NCI-H446 (cell line): ENCODE measurements around the gene ST7.
"Not testable (repeated sequence)": the region's sequence is repeated elsewhere in the genome, so short reads cannot be mapped to it uniquely, and the experiment has no call there.

Experiments used
- DNase-seq, 2 experiments: peaks; one replicate each; lab custom pipeline; 2025; lab: John Stamatoyannopoulos, UW

Gene ST7

DNA sequence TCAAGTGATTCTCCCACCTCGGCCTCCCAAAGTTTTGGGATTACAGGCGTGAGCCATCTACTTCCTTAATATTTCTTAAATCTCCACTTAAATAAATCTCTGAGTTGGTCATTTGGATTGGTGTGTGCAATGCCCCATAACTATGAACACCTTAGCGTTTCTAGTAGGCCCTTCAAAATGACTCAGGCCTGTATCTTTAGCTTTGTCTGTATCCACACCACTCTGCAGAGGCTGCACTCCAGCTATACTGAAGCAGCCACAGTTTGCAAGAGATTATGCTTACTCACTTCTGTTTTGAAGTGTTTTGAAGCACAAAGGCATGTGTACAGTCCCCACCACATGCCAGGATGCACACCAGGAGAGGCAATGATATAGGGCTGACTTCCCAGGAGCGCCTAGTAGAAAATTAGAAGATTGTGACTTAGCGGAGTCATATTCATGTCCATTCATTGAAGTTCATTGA is 2.4 kb upstream of the ST7 start:
- no peak for DNase-seq

DNA sequence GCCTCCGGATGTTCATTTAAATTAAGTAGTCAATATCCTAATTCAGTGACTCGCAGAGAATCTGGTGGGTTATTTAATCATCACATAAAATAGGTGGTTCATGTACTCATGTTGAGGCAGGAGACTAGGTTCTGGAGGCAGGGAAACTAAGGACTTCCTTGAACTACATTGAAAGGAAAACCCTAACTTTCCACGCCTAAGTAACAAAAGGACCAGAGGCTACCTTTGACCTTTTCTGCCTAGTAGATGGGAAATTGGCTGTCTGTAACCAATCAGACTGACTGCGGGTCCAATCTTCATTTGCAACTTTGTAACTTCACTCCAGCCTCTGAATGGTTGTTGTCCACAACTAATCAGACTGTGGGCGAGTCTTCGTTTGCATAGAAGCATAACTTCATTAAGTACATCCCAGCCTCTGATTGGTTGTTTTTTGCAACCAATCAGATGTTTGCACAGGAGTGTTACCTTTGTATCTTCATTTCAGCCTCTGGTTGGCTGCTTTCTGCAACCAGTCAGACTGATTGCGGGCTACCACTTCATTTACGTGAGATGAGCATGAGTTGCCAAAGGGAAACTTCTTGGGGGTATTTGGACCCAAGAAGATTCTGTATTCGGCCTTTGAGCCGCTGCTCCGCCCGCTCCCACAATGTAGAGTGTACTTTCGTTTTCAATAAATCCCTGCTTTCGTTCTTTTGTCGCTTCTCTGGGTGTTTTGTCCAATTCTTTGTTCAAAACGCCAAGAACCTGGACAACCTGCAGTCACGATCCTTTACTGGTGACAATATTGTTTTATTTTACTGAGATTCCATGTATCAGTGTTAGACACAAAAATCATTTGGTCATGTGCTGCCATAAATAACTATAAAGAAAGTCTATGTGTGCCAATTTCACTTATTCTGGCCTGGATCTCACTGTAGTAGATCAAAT is 1.7 kb upstream of the ST7 start:
- no peak for DNase-seq

DNA sequence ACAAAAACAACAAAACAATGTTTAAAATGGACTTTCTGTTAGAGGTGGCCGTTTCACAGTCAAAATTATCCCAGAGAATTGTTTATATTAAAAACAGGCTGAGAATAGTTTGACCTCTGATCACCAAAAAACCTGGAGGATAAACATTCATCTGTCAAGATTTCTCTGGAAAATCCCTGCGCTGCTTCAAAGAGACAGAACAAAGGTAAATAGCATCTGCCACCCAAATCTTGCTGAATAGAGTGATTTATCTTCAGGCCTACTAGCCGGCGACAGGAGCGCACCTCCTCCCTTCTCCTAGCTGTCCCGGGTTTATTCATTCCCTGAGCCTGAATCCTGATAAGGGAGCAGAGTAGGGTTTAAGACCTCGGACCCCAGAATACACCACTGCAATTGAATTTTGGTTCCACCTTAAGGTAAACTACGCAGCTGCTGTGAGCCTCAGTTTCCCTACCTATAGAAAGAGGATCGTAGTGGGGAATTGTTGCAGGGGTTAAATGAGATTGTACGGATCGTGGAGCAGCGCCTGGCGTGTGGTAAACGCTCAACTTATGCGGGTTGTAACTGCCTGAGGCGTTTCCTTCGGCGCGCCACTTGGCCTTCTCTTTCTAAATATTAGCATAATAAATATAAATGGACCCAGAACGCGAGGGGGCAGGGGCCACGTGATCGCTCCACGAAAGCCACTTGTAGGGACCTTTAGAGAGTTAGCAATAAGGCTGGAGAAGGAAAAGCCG is 498 bp upstream of the ST7 start:
- peak; percentile 9 to 63 for DNase-seq

DNA sequence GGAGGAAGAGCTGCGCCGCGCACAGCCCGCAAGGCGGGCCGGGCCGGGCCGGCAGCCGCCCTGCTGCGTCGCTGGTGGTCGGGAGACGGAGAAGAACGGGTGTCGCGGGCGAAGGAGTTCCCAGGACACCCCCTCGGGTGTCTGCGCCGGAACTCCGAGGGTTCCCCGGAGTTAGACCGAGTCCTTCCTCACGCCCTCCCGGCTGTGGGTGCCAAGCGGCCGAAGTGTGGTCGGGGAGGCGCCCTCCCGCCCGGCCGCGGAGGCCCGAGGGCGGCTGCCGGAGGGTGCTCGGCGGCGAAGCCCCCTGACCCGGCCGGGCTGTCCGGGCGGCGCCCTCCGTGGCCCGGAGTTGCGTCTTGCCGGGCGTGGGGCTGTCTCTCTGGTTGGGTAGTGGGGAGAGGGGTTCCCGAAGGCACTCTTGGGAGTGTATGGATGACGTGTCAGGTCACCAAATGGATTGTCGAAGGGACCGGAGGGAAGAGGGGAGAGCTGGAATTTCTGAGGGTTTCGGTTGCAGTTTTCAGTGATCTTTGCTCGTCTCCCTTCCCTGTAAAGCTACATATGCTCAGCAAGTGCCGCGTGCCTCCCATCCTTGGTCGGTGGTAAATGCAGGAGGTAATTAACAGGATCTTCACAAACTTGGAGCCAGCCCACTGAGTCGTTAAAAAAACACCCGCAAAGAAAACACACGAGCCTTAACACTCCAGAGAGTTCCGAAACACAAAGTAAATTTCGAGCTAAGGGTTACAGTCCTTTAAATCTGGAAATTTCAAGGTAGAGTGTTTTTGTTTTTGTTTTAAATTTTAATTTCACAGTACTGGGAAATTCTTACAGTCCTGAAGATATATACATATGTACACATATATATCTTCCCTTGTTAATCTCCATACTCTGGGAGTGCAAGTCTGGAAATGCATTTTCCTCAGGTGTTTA is 871 bp downstream of the ST7 start:
- peak; percentile 70 to 77 for DNase-seq

DNA sequence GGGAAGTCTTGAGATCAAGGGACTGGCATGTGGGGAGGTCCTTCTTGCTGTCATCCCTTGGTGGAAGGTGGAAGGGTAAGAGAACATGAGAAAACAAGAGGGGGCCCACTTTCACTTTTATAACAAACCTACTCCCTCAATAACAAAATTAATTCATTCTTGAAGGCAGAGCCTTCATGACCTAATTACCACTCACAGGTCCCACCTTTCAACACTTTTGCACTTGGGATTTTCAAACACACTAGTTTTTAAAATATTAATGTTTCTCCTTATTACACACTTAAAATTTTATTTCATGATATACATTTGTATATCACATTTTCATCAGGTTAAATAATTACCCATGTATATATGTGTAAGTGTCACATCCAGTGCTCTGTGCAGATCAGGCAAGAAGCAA is 2.0 kb downstream of the ST7 start:
- no peak for DNase-seq

DNA sequence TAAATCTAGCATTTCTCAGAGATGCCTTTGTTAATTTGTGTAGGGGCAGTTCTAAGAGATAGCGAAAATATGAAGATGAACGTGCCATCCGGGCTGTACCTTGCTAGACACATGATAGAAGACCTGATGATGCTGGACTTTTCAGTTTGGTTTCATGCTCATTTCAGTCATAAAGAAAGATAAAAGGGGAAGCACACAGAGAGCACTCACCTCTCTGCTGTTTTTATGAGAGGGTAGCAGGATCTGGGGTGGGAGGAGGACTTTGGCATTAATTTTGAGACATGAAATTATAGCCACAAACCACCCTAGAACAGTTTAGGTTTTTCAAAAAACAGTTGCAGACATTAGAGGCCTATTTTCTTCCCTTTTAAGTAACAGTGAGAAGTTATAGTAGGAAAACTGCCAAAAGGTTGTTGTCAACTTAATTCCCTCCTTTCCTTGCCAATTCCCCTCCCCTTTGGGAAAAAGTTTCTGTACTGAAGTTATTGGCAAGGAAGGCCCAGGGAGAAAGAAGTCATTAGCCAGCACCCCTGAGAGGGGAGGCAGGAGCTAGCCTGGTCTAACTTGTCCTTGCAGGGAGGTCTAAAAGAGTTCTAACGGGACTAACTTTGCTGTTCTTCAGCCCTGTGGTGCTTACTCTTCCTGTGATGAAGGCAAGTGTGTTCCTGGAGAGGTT is 2.6 kb downstream of the ST7 start:
- peak in 1 of 2 experiments; percentile 10 for DNase-seq

DNA sequence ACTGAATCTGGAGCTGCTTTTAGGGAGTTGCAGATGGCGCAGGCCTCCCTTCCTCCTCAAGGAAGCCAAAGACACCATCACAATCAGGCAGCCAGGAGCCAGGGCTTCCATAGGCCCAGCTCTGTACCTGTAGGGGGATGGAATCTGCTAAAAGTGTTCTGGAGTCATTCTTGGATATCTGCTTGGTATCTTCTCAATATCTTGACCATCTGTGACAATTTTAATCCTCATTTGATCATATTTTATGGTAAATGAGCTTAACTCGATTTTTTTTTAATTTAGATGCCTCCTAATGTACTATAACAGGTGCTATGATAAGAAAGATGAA is 3.1 kb downstream of the ST7 start:
- DNase-seq = no peak

DNA sequence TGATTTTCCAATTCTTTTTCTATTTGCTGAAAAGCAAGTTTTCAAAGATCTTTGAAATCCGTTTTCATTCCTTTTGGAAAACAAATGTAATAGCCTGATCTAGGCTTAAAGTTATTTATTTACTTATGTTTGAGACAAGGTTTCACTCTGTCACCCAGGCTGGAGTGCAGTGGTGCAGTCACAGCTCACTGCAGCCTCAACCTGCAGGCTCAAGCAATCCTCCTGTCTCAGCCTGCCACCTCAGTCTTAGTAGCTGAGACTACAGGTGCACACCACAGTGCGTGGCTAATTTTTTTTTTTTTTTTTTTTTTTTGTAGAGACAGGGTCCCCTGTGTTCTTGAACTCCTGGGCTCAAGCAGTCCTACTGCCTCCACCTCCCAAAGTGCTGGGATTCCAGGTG is 4.6 kb downstream of the ST7 start:
- no peak for DNase-seq

DNA sequence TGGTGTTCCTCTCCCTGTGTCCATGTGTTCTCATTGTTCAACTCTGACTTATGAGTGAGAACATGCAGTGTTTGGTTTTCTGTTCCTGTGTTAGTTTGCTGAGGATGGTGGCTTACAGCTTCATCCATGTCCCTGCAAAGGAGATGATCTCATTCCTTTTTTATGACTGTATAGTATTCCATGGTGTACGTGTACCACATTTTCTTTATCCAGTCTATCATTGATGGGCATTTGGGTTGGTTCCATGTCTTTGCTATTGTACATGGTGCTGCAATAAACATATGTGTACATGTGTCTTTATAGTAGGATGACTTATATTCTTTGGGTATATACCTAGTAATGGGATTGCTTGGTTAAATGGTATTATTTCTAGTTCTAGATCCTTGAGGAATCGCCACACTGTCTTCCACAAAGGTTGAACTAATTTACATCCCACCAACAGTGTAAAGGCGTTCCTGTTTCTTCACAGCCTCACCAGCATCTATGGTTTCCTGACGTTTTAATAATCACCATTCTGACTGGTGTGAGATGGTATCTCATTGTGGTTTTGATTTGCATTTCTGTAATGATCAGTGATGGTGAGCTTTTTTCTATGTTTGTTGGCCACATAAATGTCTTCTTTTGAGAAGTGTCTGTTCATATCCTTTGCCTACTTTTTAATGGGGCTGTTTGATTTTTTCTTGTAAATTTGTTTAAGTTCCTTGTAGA is 8.8 kb downstream of the ST7 start:
- not testable (repeated sequence) for DNase-seq

DNA sequence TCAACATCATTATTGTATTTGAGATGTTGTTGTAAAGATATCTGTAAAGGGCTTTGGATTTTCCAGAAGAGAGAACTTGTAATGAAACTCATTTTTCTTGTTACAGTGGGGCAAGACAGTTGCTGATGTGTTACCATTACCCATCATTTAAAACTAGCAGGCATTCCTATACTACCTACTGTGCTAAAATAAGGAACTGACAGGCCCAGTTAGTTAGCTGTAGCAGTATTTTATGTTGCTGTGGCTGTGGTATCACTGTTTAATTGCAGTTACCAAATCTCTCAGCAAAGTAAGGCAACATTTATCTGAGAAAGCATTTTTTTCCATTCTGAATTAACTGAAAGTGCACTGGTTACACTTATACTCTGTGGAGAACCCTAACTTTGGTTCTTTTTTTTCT is 9.9 kb downstream of the ST7 start:
- DNase-seq = no peak

DNA sequence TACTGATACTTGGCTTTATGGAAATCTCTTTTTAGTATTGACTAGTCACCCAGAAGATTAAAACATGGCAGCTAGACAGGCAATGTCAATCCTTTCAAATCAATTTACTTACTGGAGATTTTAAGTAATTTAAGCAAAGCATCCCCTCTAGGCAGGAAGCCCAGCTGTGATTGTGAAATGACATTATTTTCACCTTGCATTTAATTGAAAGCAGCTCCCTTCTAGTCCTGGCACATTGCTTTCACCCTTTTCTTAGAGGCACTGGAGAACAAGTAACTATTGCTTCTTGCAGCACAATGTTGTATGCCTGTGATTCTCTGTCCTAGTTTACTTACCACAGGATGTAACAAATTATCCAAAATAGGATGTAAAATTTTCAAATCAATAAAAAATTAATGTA is 13.3 kb downstream of the ST7 start:
- no peak for DNase-seq

DNA sequence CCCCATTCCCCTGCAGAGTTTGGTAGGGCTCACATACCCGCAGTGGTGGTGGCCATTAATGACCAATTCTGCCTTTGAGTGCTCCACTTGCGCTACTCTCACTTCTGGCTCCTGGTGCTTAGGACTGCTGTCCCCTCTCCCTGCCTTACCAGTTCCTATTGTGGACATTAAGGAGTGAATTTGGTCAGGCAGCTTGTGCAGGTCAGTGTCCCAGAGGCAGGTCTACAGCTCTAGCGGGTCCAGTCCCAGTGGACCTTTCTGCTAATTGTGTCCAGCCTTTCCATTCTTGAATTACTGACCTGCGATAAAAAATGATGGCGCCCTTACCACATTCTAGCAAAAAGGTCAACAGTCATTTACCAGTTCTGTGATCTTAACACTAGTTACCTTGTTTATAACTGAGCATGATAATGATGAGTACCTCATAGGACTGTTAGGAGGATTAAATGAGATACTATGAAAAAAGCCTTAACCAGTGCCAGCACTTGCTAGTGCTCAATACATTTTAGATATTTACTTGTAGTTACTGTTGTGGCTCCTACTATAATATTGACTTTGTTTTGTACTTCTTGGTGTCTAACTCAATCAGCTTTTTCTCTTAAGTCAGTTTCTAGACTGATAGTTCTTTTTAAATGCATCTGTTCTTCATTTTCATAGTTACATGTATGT is 14.1 kb downstream of the ST7 start:
- no peak for DNase-seq

DNA sequence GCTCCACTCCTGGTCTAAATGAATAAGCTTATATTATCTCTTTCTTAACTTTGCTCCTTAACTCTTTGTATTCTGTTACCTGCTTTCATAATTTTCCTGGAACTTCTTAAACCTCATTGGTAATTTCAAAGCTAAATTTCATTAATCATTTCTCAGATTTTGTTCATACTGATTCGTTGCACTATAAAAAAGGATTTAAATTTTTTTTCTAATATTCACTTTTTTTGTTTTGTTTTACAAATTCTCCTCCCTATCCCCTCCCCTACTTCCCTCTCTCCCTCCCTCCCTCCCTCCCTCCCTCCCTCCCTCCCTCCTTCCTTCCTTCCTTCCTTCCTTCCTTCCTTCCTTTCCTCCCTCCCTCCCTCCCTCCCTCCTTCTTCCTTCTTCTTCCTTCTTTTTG is 14.7 kb downstream of the ST7 start:
- no peak for DNase-seq

DNA sequence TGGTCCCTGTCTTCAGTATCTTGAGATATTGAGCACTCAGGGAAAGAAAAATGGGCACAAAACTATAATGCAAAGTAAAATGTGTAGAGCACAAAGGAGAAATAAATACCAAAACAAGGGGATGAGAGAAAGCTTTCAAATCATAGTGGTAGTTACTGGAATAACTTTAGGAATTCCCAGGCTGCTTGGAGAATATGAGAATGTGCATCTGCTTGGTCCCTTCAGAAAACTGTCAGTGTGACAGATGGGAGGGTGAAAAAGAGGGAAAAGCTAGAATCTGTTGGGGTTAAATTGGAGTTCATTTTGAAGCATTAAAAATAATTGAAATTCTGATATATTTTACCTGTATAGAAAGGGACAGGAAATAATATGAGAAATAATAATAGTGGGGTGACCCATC is 15.3 kb downstream of the ST7 start:
- DNase-seq = no peak

DNA sequence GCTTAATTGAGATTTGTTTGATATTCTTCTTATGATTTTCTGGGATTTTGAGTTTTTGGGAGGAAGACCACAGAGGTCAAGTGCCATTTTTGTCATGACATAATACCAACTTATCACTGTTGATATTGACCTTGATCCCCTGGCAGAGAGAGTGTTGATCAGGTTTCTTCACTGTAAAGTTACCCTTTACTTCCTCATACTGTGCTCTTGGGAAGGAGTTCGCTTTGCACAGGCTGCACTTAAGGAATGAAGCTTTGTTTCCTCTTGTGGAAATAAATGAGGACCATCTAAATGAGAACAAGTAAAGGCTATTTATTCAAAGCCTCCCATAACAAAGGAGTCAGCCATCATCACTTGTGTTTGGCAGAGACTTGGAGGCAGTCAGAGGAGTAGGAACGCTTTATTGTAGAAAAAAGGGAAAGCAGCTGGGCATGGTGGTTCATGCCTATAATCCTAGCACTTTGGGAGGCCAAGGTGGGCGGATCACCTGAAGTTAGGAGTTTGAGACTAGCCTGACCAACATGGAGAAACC is 16.1 kb downstream of the ST7 start:
- no peak for DNase-seq

DNA sequence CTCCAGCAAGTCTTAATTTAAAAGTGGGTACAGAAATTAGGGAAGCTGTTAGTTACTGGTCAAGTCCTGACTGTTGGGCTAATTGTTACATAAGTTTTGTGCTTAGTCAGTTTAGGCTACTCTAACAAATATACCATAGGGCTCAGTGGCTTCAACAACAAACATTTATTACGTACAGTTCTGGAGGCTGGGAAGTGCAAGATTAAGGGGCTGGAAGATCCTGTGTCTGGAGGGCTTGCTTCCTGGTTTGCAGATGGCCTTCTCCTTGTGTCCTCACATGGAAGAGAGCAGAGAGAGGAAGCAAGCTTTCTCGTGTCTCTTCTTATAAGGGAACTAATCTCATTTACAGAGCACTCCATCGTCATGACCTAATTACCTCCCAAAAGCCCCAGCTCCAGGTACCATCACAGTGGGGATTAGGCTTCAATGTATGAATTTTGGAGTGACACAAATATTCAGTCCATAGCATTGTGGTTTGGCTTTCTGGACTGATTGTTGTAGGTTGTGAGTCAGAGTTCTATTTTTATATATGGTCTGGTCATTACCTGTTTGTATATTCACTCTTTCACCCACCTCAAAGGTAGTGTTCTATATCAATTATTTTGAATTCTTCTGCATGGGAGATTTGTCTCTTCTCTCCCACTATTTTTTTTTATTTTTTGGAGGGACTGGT is 17.1 kb downstream of the ST7 start:
- DNase-seq = no peak

DNA sequence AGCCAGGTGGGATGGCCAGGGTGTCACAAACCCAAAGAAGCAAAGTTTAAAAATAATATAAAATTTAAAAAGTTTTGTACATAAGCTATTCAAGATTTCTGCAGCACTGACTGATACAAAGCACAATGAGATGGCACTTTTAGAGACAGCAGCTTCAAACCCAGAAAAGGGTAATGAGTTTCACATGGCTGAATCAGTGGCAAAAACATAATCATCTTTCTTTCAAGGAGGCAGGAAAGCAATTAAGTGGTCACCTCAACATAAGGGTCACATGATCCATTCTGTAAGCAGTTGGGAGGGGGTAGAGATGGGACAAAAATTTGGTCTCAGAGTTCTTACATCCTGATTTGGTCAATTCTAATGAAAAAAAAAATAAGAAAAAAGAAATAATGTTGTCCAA is 17.9 kb downstream of the ST7 start:
- not testable (repeated sequence) for DNase-seq

DNA sequence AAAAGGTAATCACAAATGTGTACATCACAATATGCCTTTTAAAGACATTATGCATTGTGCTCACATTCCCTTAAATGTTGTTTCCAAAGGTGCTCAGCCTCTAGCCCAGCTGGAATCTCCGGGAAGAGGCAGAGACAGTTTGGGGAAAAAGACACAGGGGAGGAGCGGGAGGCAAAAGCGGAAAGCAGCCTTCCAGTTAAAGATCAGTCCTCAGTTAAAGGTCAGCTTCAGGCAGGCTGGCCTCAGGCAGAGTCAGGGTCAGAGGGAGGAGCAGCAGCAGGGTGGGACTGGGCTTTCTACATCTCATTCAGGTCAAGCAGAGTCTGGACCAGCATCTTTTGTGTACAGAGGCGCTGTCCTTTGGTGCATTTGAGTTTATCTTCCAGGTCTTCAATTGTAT is 18.6 kb downstream of the ST7 start:
- no peak for DNase-seq

DNA sequence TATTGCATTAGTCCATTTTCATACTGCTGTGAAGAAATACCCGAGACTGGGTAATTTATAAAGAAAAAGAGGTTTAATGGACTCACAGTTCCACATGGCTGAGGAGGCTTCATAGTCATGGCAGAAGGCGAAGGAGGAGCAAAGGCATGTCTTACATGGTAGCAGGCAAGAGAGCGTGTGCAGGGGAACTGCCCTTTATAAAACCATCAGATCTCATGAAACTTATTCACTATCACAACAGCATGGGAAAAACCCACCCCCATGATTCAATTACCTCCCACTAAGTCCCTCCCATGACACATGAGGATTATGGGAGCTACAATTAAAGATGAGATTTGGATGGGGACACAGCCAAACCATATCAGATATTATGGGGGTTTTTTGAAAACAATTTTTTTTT is 21.7 kb downstream of the ST7 start:
- not testable (repeated sequence) for DNase-seq

DNA sequence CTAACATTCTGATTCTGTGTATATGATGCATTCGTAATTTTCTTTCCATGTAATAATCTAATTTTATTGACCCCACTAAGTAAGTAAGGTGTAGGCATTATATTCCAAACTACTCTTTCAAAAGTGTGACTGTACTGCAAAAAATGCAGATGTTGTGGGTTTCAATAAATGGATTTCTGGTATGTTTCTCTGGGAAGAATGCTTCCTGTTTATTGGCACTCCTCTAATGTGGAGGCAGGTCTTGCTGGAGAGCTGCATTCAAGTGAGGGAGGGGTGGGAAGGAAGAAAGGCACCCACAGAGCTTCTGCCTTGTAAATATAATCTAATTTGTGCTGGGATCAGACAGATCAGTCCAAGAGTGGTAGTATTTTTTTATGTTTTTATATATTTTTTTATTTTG is 23.9 kb downstream of the ST7 start:
- no peak for DNase-seq
